ENCODE data around the gene RSRC2.

Gene RSRC2

DNA sequence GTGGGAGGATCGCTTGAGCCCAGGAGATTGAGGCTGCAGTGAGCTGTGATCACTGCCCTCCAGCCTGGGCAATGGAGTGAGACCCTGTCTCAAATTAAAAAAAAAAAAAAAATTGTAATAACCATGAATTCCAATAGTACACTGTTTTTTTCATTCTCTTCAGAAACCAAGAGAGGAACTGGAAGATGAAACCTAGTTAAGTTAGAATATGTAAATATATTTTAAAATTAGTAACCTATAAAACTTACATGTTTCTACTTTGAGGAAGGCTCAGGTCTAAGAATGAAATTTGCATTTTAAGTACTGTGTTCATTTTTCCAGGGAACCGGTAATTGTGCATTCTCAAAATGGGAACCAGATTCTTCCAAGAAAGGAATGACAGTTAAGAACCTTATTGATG lies 19.1 kb upstream of the RSRC2 start:
- TF ChIP-seq, protein P1, sequence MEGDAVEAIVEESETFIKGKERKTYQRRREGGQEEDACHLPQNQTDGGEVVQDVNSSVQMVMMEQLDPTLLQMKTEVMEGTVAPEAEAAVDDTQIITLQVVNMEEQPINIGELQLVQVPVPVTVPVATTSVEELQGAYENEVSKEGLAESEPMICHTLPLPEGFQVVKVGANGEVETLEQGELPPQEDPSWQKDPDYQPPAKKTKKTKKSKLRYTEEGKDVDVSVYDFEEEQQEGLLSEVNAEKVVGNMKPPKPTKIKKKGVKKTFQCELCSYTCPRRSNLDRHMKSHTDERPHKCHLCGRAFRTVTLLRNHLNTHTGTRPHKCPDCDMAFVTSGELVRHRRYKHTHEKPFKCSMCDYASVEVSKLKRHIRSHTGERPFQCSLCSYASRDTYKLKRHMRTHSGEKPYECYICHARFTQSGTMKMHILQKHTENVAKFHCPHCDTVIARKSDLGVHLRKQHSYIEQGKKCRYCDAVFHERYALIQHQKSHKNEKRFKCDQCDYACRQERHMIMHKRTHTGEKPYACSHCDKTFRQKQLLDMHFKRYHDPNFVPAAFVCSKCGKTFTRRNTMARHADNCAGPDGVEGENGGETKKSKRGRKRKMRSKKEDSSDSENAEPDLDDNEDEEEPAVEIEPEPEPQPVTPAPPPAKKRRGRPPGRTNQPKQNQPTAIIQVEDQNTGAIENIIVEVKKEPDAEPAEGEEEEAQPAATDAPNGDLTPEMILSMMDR (IDR thresholded peaks at IDR 0.05) = no peak

DNA sequence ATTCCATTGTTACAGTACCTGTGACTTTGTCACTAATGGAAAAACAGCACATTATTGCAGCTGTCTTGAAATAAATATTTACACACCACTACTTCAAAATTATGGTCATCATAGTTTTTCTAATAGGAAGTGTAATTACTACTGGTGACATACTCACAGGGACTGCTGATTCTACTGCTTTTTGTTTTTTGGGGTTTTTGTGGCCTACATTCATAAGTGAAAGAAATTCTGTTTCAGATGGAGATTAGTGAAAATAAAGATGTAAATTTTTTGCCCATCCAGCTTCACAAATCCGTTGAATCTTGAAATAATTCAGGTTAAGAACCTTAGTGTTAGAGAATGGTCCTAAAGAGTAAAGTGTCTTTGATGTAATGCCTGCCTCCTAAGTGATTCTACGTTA lies 17.8 kb upstream of the RSRC2 start:
- TF ChIP-seq, protein P1 (IDR thresholded peaks at IDR 0.05) = no peak

DNA sequence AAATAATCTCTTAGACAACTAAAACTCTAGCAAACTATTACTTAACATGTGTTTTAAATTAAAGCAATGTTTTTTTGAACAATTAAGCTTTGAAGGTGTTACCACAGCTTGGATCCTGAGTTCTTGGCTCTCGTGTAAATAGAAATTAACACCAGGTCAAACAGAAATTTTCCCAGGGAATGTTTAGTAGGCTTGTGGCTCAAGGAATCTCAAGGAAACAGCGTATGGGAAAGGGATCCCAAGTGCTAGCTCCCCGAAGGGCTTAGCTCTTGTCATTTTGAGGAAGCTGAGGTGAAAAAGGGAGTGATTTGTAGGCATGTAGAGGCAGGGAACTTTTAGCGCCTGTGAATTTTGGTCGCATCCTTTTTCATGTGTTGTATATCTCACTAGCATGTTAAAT lies 11.8 kb upstream of the RSRC2 start:
- TF ChIP-seq, protein P1 (IDR thresholded peaks at IDR 0.05) = no peak

DNA sequence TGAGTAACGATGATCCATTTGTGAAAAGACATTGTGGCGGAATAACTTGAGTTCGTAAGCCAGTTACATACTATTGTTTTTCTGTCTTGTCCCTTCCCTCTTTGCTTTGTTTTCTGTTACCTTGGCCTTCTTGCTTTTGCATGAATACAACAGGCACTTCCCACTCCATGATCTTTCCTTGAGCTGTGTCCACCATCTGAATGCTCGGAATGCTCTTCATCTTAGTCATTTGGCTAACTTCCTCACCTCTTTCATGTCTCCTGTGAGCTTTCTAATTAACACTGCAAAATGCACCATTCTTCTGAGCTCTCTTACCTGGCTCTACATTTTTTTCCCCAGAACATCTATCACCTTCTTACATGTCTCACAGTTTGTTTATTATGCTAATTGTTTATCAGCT lies 10.3 kb upstream of the RSRC2 start:
- TF ChIP-seq, protein P1 (IDR thresholded peaks at IDR 0.05) = no peak

DNA sequence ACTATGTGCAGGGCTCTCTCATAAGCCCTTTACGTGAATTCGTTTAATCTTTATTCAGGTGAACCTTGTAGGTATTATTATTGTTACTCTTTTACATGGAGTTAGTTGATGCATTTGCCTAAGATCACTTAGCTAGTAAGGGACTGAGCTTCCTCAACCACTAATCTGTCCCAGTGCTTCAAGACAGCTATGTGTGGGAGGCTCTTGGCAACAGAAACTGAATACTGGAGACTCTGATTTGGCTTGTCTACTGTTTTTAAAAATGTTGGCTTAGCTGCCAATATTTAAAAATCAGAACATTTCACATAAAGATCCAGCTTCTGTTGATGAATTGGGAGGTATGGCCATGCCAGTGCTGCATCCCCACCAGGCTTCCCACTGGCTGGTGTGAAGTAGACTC lies 7.1 kb upstream of the RSRC2 start:
- TF ChIP-seq, protein P1 (IDR thresholded peaks at IDR 0.05) = no peak

DNA sequence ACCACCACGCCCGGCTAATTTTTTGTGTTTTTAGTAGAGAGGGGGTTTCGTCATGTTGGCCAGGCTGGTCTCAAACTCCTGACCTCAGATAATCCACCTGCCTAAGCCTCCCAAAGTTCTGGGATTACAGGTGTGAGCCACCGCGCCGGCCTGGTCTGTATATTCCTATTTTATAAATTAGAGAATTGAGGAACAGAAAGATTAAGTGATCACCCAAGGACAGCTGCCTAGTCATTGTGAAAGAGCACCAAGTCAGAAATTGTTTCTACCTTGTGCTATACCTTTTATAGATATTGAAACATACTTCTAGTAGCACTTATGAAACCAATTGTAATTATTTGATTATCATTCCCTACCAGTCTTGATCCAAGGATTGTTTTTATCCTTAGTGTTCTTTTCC lies 2.3 kb upstream of the RSRC2 start:
- TF ChIP-seq, protein P1 (IDR thresholded peaks at IDR 0.05) = no peak

DNA sequence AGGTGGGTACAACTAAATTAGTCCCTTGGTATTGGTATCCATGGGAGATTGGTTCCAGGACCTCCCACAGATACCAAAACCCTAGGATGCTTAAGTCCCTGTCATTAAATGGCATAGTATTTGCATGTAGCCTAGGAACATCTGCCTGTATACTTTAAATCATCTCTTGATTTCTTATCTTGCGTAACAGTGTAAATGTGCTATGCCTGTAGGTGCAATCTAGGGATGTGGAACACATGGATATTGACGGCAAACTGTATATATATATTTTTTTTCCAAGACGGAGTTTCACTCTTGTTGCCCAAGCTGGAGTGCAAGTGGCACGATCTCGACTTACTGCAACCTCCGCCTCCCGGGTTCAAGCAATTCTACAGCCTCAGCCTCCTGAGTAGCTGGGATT lies 1.8 kb upstream of the RSRC2 start:
- TF ChIP-seq, protein P1 (IDR thresholded peaks at IDR 0.05) = no peak

DNA sequence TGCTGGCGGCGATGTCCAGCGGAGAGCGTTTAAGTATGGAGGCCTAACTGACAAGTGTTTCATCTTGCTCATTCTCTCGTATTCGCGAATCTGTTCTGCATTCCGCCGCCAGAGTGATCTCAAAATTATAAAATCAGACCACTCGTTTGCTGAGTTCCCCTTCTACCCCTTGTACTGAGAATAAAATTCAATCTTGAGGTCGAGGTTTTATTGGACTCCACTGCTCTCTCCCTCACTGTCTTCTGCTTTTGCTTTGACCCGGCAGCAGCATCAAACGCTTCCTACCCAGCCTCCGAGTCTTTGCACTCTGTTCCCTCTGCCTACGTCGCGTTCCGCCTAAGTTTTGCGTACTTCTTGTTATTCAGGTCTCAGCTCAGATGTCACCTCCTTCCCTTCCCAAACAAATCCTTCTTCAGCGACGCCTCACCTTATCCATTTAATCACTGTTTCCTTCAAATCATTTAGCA lies 775 bp upstream of the RSRC2 start:
- TF ChIP-seq, protein P1 (IDR thresholded peaks at IDR 0.05) = no peak
